ENCODE results near the gene R3HDM1. TPM values are rescaled to one million over a fixed set of nuclear protein-coding genes. Genes with fewer than 3 reads are reported as not detected.

R3HDM1 gene
- total RNA-seq, 1 donor from 2014 or later = 18.2 TPM

GRCh38 chr2:135551356-135551755 is 20.1 kb downstream of the R3HDM1 start:
- Histone ChIP-seq H3K9me3 (no peaks in the 10 kb centered on the region), H3K4me3 (no peak overlapping the region), H3K27ac (no peak overlapping the region), H3K27me3 (no peaks in the 10 kb centered on the region), H3K4me1 (no peaks in the 10 kb centered on the region), H3K36me3 (no peaks in the 10 kb centered on the region)
- TF ChIP-seq POLR2A (IDR thresholded peaks at IDR 0.05) = no peak
- TF ChIP-seq POLR2AphosphoS5 (IDR thresholded peaks at IDR 0.05; ENCODE audit: insufficient read depth in 1 of 2, low read depth in 1 of 2) = no peak
- intact Hi-C loops (cut with DNase I) = no loop called here
- no peak for DNase-seq (ENCODE audit: extremely low spot score in 2 of 2)

- Histone ChIP-seq H3K4me1 (no peaks in the 10 kb centered on the region), H3K36me3 (no peaks in the 10 kb centered on the region), H3K4me3 (no peak overlapping the region), H3K27me3 (no peaks in the 10 kb centered on the region), H3K27ac (no peak overlapping the region), H3K9me3 (no peaks in the 10 kb centered on the region)
- DNase-seq (ENCODE audit: extremely low spot score in 2 of 2) = no peak
- no peak for TF ChIP-seq POLR2A (IDR thresholded peaks at IDR 0.05)
- TF ChIP-seq CTCF (IDR thresholded peaks at IDR 0.05) = no peak
- TF ChIP-seq POLR2AphosphoS5 (IDR thresholded peaks at IDR 0.05; ENCODE audit: insufficient read depth in 1 of 2, low read depth in 1 of 2) = no peak
- intact Hi-C loops (cut with DNase I) = no loop called here
Observed at GRCh38 chr2:135552887-135553286, 21.6 kb downstream of the R3HDM1 start.

- no peak overlapping the region for H3K27ac ChIP-seq
- intact Hi-C loops (cut with DNase I) = no loop called here
Observed at GRCh38 chr2:135555311-135555710, 24.0 kb downstream of the R3HDM1 start.

DNA sequence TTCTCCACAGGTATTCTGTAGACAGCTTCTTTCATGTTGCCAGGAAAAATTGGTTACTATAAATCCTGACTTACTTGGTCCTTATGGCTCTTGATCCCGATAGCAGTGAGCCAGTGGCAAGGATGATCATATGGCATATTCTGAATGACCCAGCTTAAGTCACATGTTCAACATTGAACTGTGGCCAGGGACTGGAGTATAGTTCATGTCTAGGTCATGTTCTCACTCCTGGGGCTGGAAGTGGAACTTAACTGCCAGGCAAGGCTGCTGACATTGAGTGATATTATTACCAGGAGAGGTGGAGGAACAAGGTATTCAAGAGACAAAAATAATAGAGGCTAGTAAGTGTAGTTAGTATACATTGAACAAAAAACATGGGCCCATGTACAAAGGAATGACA is 26.2 kb downstream of the R3HDM1 start:
- Histone ChIP-seq H3K27ac (no peak overlapping the region), H3K4me3 (no peak overlapping the region), H3K9me3 (no peaks in the 10 kb centered on the region), H3K4me1 (no peaks in the 10 kb centered on the region), H3K36me3 (no peaks in the 10 kb centered on the region), H3K27me3 (no peaks in the 10 kb centered on the region)
- TF ChIP-seq POLR2A (IDR thresholded peaks at IDR 0.05) (no peak), CTCF (IDR thresholded peaks at IDR 0.05) (no peak), POLR2AphosphoS5 (IDR thresholded peaks at IDR 0.05; ENCODE audit: insufficient read depth in 1 of 2, low read depth in 1 of 2) (no peak)
- intact Hi-C loops (cut with DNase I) = no loop called here
- DNase-seq (ENCODE audit: extremely low spot score in 2 of 2) = no peak

More at GRCh38 chr2:135555311-135555710, 24.0 kb downstream of the R3HDM1 start:
- no peaks in the 10 kb centered on the region for H3K9me3 ChIP-seq
- H3K27me3 ChIP-seq = no peaks in the 10 kb centered on the region
- H3K4me1 ChIP-seq = no peaks in the 10 kb centered on the region
- no peak for DNase-seq (ENCODE audit: extremely low spot score in 2 of 2)
- H3K4me3 ChIP-seq = no peak overlapping the region
- TF ChIP-seq POLR2AphosphoS5 (IDR thresholded peaks at IDR 0.05; ENCODE audit: insufficient read depth in 1 of 2, low read depth in 1 of 2) (no peak), CTCF (IDR thresholded peaks at IDR 0.05) (no peak), POLR2A (IDR thresholded peaks at IDR 0.05) (no peak)
- H3K36me3 ChIP-seq = no peaks in the 10 kb centered on the region

- H3K4me3 ChIP-seq = no peak overlapping the region
- H3K27ac ChIP-seq = no peak overlapping the region
- H3K4me1 ChIP-seq = no peaks in the 10 kb centered on the region
- no peaks in the 10 kb centered on the region for H3K27me3 ChIP-seq
- H3K9me3 ChIP-seq = no peaks in the 10 kb centered on the region
- intact Hi-C loops (cut with DNase I) = no loop called here
- no peaks in the 10 kb centered on the region for H3K36me3 ChIP-seq
- no peak for DNase-seq (ENCODE audit: extremely low spot score in 2 of 2)
- TF ChIP-seq POLR2AphosphoS5 (IDR thresholded peaks at IDR 0.05; ENCODE audit: insufficient read depth in 1 of 2, low read depth in 1 of 2) (no peak), CTCF (IDR thresholded peaks at IDR 0.05) (no peak), POLR2A (IDR thresholded peaks at IDR 0.05) (no peak)
Observed at GRCh38 chr2:135561925-135562324, 30.6 kb downstream of the R3HDM1 start.

Data from vagina (tissue), 2 donors.